ENCODE measurements around the gene CELF3.
A peak's percentile ranks its signal among the peaks of the same experiment; 100 is the strongest.
"Not testable (repeated sequence)": the region's sequence is repeated elsewhere in the genome, so short reads cannot be mapped to it uniquely, and the experiment has no call there.

Gene CELF3

GRCh38 chr1:151703813-151704212 is 12.8 kb downstream of the CELF3 start:
- DNase-seq (ENCODE audit: low spot score), result no peak

DNA sequence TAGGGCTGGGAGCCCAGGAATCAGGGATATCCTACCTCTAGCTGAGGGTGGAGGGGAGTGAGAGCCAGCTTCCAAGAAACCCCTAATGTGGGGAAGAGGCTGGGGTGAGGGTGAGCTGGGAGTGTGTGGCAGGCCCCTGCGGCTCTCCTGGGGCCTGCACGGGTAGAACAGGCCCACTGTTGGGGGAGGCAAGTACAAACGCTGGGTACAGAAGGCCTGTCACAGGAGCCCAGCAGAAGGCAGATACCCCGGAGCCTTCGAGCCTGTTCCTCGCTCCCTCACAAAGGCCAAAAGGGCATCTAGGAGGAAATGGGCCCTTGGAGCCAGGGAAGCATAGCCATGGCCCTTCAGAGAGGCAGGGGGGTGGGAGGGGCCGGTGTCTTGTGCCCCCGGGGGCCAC is 13.7 kb downstream of the CELF3 start:
- DNase-seq (ENCODE audit: low spot score), result no peak

DNA sequence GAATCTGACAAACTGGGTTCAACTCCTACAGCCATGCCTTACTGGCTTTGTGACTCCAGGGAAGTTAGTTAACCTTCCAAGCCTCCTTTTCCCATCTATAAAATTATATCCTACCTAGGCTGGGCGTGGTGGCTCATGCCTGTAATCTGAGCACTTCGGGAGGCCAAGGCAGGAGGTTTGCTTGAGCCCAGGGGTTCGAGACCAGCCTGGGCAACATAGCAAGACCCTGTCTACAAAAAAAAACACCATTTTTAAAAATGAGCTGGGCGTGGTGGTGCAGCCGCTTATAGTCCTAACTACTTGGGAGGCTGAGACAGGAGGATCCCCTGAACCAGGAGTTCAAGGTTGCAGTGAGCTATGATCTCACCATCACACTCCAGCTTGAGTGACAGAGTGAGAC is 15.1 kb downstream of the CELF3 start:
- DNase-seq (ENCODE audit: low spot score), result no peak

- peak; percentile 60 for DNase-seq (ENCODE audit: low spot score)
Observed at GRCh38 chr1:151693057-151693651, 23.4 kb downstream of the CELF3 start.

DNA sequence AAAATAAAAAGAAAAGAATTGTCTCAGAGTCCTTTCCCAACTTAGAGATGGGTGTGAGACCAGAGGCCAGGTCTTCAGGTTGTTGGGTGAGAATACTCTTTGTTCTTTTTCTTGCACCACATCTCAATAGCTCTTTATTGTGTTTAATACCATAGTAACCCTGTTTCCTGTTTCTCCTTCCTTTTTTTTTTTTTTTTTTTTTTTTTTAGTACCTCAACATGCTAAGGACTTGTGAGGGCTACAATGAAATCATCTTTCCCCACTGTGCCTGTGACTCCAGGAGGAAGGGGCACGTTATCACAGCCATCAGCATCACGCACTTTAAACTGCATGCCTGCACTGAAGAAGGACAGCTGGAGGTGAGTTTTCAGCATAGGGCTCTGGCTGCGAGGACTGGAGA is 24.4 kb downstream of the CELF3 start:
- DNase-seq (ENCODE audit: low spot score), result no peak

- DNase-seq (ENCODE audit: low spot score), result no peak
Observed at GRCh38 chr1:151689494-151689893, 27.1 kb downstream of the CELF3 start.

DNA sequence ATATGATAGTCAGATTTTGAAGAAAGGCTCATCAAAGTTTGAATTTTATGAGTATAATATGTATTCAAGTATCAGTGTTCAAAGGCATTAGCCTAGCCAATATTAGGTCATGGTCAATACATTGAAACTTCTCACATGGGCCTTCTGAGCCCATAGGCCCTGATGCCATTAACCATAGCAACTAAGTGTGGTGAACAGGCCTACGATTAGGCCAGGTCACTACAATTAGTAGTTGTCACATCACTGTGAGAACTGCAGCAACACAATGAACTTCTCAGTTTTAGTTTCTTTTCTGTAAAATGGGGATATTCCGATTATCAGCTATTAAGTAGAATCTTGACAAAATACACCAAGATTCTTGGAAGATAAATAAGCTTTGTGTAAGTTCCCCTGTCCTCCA is 30.0 kb downstream of the CELF3 start:
- no peak for DNase-seq (ENCODE audit: low spot score)

DNA sequence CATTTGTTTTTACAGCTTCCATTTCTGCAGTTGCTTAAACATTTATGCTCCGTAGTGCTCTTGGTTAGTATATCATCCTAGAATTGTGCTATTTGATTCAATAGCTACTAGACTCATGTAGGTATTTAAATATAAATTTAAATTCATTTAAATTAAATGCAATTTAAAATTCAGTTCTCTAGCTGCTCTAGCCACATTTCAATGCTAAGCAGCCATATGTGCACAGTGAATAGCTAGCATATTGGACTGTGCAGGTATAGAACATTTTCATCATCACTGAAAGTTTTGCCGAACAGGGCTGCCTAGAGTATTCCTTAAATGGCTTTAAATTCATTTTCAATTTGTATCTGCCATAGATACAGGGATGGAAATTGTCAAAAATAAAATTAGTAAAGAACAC is 32.5 kb downstream of the CELF3 start:
- no peak for DNase-seq (ENCODE audit: low spot score)

DNA sequence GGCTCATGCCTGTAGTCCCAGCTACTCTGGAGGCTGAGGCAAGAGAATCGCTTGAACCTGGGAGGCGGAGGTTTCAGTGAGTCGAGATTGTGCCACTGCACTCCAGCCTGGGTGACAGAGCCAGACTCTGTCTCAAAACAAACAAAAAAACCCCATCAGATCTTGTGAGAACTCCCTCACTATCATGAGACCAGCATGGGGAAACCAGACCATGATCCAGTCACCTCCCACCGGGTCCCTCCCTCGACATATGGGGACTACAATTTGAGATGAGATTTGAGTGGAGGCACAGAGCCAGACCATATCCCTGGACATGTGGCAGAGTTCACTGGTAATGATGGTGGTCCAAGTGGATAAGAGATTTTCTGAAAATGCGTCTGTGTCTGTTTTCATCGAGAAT is 33.7 kb downstream of the CELF3 start:
- DNase-seq (ENCODE audit: low spot score), result not testable (repeated sequence)

DNA sequence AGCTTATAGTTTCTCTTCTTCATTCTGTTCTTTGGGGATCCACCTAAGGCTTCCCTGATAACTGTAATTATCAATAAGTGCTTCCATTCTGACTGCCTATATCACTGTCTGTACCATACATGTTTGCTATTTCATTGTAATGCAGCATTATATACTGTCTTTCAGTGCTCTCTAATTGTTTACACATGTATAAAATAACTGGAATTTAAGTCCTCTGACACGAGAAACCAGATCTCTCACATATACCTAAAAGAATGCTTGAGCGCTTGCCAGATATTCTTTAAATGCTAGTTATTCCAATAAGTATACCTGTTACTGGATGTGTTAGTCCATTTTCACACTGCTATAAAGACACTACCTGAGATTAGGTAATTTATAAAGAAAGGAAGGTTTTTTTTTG is 34.7 kb downstream of the CELF3 start:
- no peak for DNase-seq (ENCODE audit: low spot score)

GRCh38 chr1:151680826-151681225 is 35.8 kb downstream of the CELF3 start:
- DNase-seq (ENCODE audit: low spot score), result no peak

DNA sequence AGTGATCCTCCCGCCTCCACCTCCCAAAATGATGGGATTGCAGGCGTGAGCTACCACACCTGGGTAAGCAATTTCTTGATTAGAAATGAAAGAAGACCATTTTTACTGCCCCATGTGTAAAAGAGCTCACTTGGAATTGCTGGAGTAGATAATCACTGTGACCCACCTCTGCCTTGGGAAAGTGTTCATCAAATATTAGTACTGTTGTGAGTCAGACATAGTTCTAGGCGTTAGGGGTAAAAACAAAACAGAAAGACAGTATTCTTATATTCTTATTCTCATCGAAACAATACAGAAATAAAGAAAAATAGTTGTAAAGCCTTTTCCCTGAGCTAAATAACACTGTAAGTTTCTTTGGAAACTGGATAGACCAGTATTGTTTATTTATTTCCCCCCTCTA is 36.2 kb downstream of the CELF3 start:
- no peak for DNase-seq (ENCODE audit: low spot score)

DNA sequence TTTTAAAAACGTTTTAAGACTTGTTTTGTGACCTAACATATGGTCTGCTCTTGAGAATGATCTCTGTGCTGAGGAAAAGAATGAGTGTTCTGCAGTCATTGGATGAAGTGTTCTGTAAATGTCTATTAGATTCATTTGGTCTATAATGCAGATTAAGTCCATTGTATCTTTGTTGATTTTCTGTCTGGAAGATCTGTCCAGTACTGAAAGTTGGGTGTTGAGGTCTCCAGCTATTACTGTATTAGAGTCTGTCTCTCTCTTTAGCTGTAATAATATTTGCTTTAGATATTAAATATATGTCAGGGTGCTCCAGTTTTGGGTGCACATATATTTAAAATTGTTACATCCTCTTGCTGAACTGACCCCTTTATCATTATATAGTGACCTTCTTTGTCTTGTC is 43.2 kb downstream of the CELF3 start:
- DNase-seq (ENCODE audit: low spot score), result no peak

GRCh38 chr1:151670036-151670675 is 46.4 kb downstream of the CELF3 start:
- not testable (repeated sequence) for DNase-seq (ENCODE audit: low spot score)

- DNase-seq (ENCODE audit: low spot score), result no peak
Observed at GRCh38 chr1:151668090-151668489, 48.5 kb downstream of the CELF3 start.

DNA sequence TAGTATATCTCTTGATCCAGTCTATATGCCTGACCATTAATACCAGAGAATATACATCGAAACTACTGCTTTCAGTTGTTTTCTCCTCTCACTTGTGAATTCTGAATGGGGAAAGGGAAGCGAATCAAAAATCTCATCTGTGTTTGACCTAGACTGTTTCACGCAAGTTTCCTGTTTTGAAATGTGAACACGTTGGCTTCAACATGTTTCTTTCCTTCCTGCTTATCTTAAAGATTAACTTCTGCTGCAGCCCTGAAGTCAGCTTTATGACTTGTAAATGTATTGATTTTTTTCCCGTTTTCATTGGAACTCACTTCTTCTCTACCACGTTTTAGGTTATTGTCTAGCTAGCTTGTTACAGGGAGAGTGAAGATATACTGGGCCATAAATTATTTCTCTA is 54.9 kb downstream of the CELF3 start:
- peak; percentile 35 for DNase-seq (ENCODE audit: low spot score)

DNA sequence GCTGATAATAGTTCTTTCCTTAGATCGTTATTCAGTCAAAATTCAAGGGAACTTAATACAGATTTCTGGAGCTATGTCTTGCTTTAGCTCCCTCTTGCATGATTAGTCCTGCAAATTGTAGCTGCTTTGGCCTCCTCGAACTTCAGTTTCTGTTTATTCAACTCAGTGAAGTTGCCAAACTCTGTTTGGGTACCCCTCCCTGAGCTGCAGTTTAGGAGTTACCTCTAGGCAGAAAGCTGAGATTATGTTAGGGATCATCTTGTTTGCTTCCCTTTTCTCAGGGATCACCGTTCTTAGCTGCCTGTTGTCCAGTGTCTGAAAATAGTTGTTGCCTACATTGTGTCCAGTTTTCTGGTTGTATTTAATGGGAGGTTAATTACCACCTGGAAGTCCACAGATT is 61.2 kb downstream of the CELF3 start:
- no peak for DNase-seq (ENCODE audit: low spot score)

- peak; percentile 7 for DNase-seq (ENCODE audit: low spot score)
Observed at GRCh38 chr1:151653397-151653796, 63.2 kb downstream of the CELF3 start.

Measured in Ammon's horn (tissue), 1 donor.